Mucosa of rectum (tissue), 2 donors: ENCODE data around the gene GTPBP3.
A peak's percentile ranks its signal among the peaks of the same experiment; 100 is the strongest.
"Not testable (repeated sequence)": the region's sequence is repeated elsewhere in the genome, so short reads cannot be mapped to it uniquely, and the experiment has no call there.

Experiments used
- H3K27ac ChIP-seq, 2 donors: one replicate each; pipeline ENCODE4 v1.7.0; 2013; ENCODE audit warnings: inconsistent platforms in 2 of 2, low read depth in 2 of 2, low read length in 2 of 2
- H3K27me3 ChIP-seq, 2 donors: one replicate each; pipeline ENCODE4 v1.7.0; 2013; ENCODE audit warnings: low read length in 2 of 2; ENCODE audit not compliant: control insufficient read depth in 2 of 2, insufficient read depth in 2 of 2
- H3K36me3 ChIP-seq, 2 donors: one replicate each; pipeline ENCODE4 v1.7.0; 2013; ENCODE audit warnings: low read length in 2 of 2; ENCODE audit not compliant: control insufficient read depth in 2 of 2, insufficient read depth in 2 of 2
- H3K4me1 ChIP-seq, 2 donors: one replicate each; pipeline ENCODE4 v1.7.0; 2013; ENCODE audit warnings: low read length in 2 of 2, mild to moderate bottlenecking in 1 of 2; ENCODE audit not compliant: control insufficient read depth in 2 of 2, insufficient read depth in 2 of 2
- H3K4me3 ChIP-seq, 2 donors: one replicate each; pipeline ENCODE4 v1.7.0; 2013; ENCODE audit warnings: low read length in 2 of 2
- H3K9ac ChIP-seq, 2 donors: one replicate each; pipeline ENCODE4 v1.7.0; 2013; ENCODE audit warnings: low read length in 2 of 2, low read depth in 1 of 2, mild to moderate bottlenecking in 1 of 2
- H3K9me3 ChIP-seq, 2 donors: one replicate each; pipeline ENCODE4 v1.7.0; 2013; ENCODE audit warnings: low read length in 2 of 2; ENCODE audit not compliant: control insufficient read depth in 2 of 2
- donor health status: healthy.
- donor health status: Normal muscosa, but diverticular disease.

Gene GTPBP3

GRCh38 chr19:17336872-17337674, at the start of gene GTPBP3:
TSS of gene GTPBP3 (plus strand) at chr19:17337553. CDS start at chr19:17337612, 59 bp downstream.
- H3K4me1 ChIP-seq: peaks cover 31 to 39% of the 10 kb centered on the region in 2 donors
- no peaks in the 10 kb centered on the region for H3K27me3 ChIP-seq

GRCh38 chr19:17289489-17289888, 47.9 kb upstream of the GTPBP3 start:
- no peaks in the 10 kb centered on the region for H3K9me3 ChIP-seq
- H3K27ac ChIP-seq: no peak overlapping the region
- no peak overlapping the region for H3K9ac ChIP-seq
- no peaks in the 10 kb centered on the region for H3K36me3 ChIP-seq
- no peak overlapping the region for H3K4me3 ChIP-seq
- H3K27me3 ChIP-seq: no peaks in the 10 kb centered on the region
- peaks cover 4% of the 10 kb centered on the region in 2 donors for H3K4me1 ChIP-seq

More at GRCh38 chr19:17336872-17337674, at the start of gene GTPBP3:
- Histone ChIP-seq H3K4me3 (peak within 1 kb of the TSS; percentile 89 to 99), H3K9me3 (no peaks in the 10 kb centered on the region), H3K36me3 (peaks cover 0 to 3% of the 10 kb centered on the region in 2 donors), H3K27ac (peak within 1 kb of the TSS; percentile 91 to 93), H3K9ac (peak within 1 kb of the TSS; percentile 80 to 100)

GRCh38 chr19:17292301-17293074, 44.9 kb upstream of the GTPBP3 start:
- H3K27me3 ChIP-seq: no peaks in the 10 kb centered on the region
- H3K4me1 ChIP-seq: peaks cover 4% of the 10 kb centered on the region in 2 donors
- no peaks in the 10 kb centered on the region for H3K36me3 ChIP-seq
- H3K9ac ChIP-seq: peak overlapping the region; percentile 56 to 59
- no peaks in the 10 kb centered on the region for H3K9me3 ChIP-seq
- peak overlapping the region; percentile 36 to 56 for H3K27ac ChIP-seq
- peak overlapping the region; percentile 67 to 82 for H3K4me3 ChIP-seq

- Histone ChIP-seq H3K4me1 (peaks cover 4% of the 10 kb centered on the region in 2 donors), H3K36me3 (peaks cover 0 to 3% of the 10 kb centered on the region in 2 donors), H3K9ac (no peak overlapping the region), H3K27me3 (no peaks in the 10 kb centered on the region), H3K4me3 (no peak overlapping the region), H3K9me3 (no peaks in the 10 kb centered on the region), H3K27ac (no peak overlapping the region)
Measured at GRCh38 chr19:17293605-17294004, 43.7 kb upstream of the GTPBP3 start.

GRCh38 chr19:17294051-17294891, 43.1 kb upstream of the GTPBP3 start:
- peaks cover 0 to 3% of the 10 kb centered on the region in 2 donors for H3K36me3 ChIP-seq
- H3K27me3 ChIP-seq: no peaks in the 10 kb centered on the region
- no peak overlapping the region for H3K4me3 ChIP-seq
- no peak overlapping the region for H3K27ac ChIP-seq
- H3K9ac ChIP-seq: no peak overlapping the region
- peaks cover 4% of the 10 kb centered on the region in 2 donors for H3K4me1 ChIP-seq
- no peaks in the 10 kb centered on the region for H3K9me3 ChIP-seq

- not testable (repeated sequence) for H3K27me3 ChIP-seq, H3K9me3 ChIP-seq, H3K9ac ChIP-seq, H3K4me3 ChIP-seq, H3K27ac ChIP-seq, H3K36me3 ChIP-seq, H3K4me1 ChIP-seq
Measured at GRCh38 chr19:17295551-17295950, 41.8 kb upstream of the GTPBP3 start.

- no peaks in the 10 kb centered on the region for H3K27me3 ChIP-seq
- H3K4me3 ChIP-seq: no peak overlapping the region
- no peak overlapping the region for H3K9ac ChIP-seq
- H3K4me1 ChIP-seq: peaks cover 4% of the 10 kb centered on the region in 2 donors
- peaks cover 0 to 3% of the 10 kb centered on the region in 2 donors for H3K36me3 ChIP-seq
- no peak overlapping the region for H3K27ac ChIP-seq
- no peaks in the 10 kb centered on the region for H3K9me3 ChIP-seq
Measured at GRCh38 chr19:17296273-17296672, 41.1 kb upstream of the GTPBP3 start.

GRCh38 chr19:17296976-17297375, 40.4 kb upstream of the GTPBP3 start:
- Histone ChIP-seq H3K9me3 (no peaks in the 10 kb centered on the region), H3K9ac (no peak overlapping the region), H3K4me3 (no peak overlapping the region), H3K36me3 (peaks cover 0 to 3% of the 10 kb centered on the region in 2 donors), H3K27me3 (no peaks in the 10 kb centered on the region), H3K4me1 (peaks cover 2 to 4% of the 10 kb centered on the region in 2 donors), H3K27ac (no peak overlapping the region)

GRCh38 chr19:17300992-17301619, 36.2 kb upstream of the GTPBP3 start:
- no peak overlapping the region for H3K27ac ChIP-seq

More at GRCh38 chr19:17300992-17301619, 36.2 kb upstream of the GTPBP3 start:
- no peak overlapping the region for H3K4me3 ChIP-seq
- H3K27me3 ChIP-seq: no peaks in the 10 kb centered on the region
- H3K9me3 ChIP-seq: no peaks in the 10 kb centered on the region
- H3K9ac ChIP-seq: no peak overlapping the region
- peaks cover 20 to 25% of the 10 kb centered on the region in 2 donors for H3K4me1 ChIP-seq
- peaks cover 0 to 3% of the 10 kb centered on the region in 2 donors for H3K36me3 ChIP-seq
